ACHN (cell line): Measurements from ENCODE around the gene CMIP.
A peak's percentile ranks its signal among the peaks of the same experiment; 100 is the strongest.

Source experiments
- DNase-seq: peaks from one replicate; pipeline ENCODE4 v3.0.0-alpha.2; 2015
- in situ Hi-C: cut with HindIII; loops from 2 replicates; pipeline ENCODE4 v1.10.0; 2017; ENCODE audit warnings: low sequenced_read_pairs, low pct_ligation_motif_present, low pct_unique_long_range_greater_than_20kb

Gene CMIP

GRCh38 chr16:81456523-81457325, 12.1 kb downstream of the CMIP start:
- in situ Hi-C loops, result no loop called here
- no peak for DNase-seq

GRCh38 chr16:81457326-81458133, 12.9 kb downstream of the CMIP start:
- DNase-seq, result peak; percentile 58
- in situ Hi-C loops, result no loop called here

- in situ Hi-C loops, result no loop called here
- no peak for DNase-seq
Measured at GRCh38 chr16:81458149-81458669, 13.6 kb downstream of the CMIP start.

GRCh38 chr16:81458827-81459598, 14.4 kb downstream of the CMIP start:
- no peak for DNase-seq
- in situ Hi-C loops, result no loop called here

- DNase-seq, result no peak
- in situ Hi-C loops, result no loop called here
Measured at GRCh38 chr16:81460075-81460474, 15.5 kb downstream of the CMIP start.

- DNase-seq, result no peak
- in situ Hi-C loops, result no loop called here
Measured at GRCh38 chr16:81461243-81461642, 16.6 kb downstream of the CMIP start.

GRCh38 chr16:81461766-81462165, 17.2 kb downstream of the CMIP start:
- DNase-seq, result no peak
- in situ Hi-C loops, result no loop called here

- DNase-seq, result no peak
- in situ Hi-C loops, result no loop called here
Measured at GRCh38 chr16:81462683-81463082, 18.1 kb downstream of the CMIP start.

- no peak for DNase-seq
- in situ Hi-C loops, result no loop called here
Measured at GRCh38 chr16:81463296-81463890, 18.8 kb downstream of the CMIP start.

GRCh38 chr16:81464279-81464678, 19.7 kb downstream of the CMIP start:
- no peak for DNase-seq
- in situ Hi-C loops, result no loop called here

- no peak for DNase-seq
- in situ Hi-C loops, result no loop called here
Measured at GRCh38 chr16:81465375-81465943, 20.9 kb downstream of the CMIP start.

- in situ Hi-C loops, result no loop called here
- no peak for DNase-seq
Measured at GRCh38 chr16:81466356-81466980, 21.9 kb downstream of the CMIP start.

- in situ Hi-C loops, result no loop called here
- DNase-seq, result no peak
Measured at GRCh38 chr16:81467072-81467471, 22.5 kb downstream of the CMIP start.

- in situ Hi-C loops, result no loop called here
- no peak for DNase-seq
Measured at GRCh38 chr16:81467815-81468214, 23.2 kb downstream of the CMIP start.

GRCh38 chr16:81468269-81468902, 23.8 kb downstream of the CMIP start:
- in situ Hi-C loops, result no loop called here

GRCh38 chr16:81469183-81469677, 24.6 kb downstream of the CMIP start:
- no peak for DNase-seq
- in situ Hi-C loops, result no loop called here

More at GRCh38 chr16:81468269-81468902, 23.8 kb downstream of the CMIP start:
- no peak for DNase-seq
